HepG2 (cell line): ENCODE results near the gene ALDOA. TPM values are rescaled to one million over a fixed set of nuclear protein-coding genes. Genes with fewer than 3 reads are reported as not detected.

ENCODE experiments used
- EEA1 ChIP-seq: sonication (generic); formaldehyde crosslinking; IDR thresholded peaks from 2 replicates; pipeline ENCODE4 v1.5.1; 2020; ENCODE audit warnings: mild to moderate bottlenecking, missing genetic modification reagents, borderline replicate concordance
- GABPB1 ChIP-seq: IDR thresholded peaks from 2 replicates; pipeline ENCODE4 v1.6.1; 2016; ENCODE audit warnings: mild to moderate bottlenecking, missing genetic modification reagents, moderate library complexity, missing compliant biosample characterization
- HNRNPL ChIP-seq: fragments of 200-400 bp; formaldehyde crosslinking; IDR thresholded peaks from 2 replicates; pipeline ENCODE4 v1.6.1; 2017; ENCODE audit warnings: mild to moderate bottlenecking, low read depth, low read length
- HOXA5 ChIP-seq: sonication (generic); formaldehyde crosslinking; IDR thresholded peaks from 2 replicates; pipeline ENCODE4 v1.4.0; 2020; ENCODE audit warnings: missing genetic modification reagents
- KDM1A ChIP-seq: IDR thresholded peaks from 2 replicates; pipeline ENCODE4 v1.6.1; 2016; ENCODE audit warnings: missing compliant biosample characterization
- NR2F2 ChIP-seq: IDR thresholded peaks from 2 replicates; pipeline ENCODE4 v1.6.1; 2012; ENCODE audit warnings: low read depth, inconsistent platforms, borderline replicate concordance
- RAD51 ChIP-seq: fragments of 450-650 bp; IDR thresholded peaks from 2 replicates; pipeline ENCODE4 v1.6.1; 2016; ENCODE audit warnings: borderline replicate concordance
- SP5 ChIP-seq: IDR thresholded peaks from 2 replicates; pipeline ENCODE4 v1.6.1; 2016; ENCODE audit warnings: low read depth, borderline replicate concordance
- ZFP37 ChIP-seq: sonication (generic); formaldehyde crosslinking; IDR thresholded peaks from 2 replicates; pipeline ENCODE4 v1.4.0; 2020; ENCODE audit warnings: missing genetic modification reagents, borderline replicate concordance
- ZNF263 ChIP-seq: sonication (generic); formaldehyde crosslinking; IDR thresholded peaks from 2 replicates; pipeline ENCODE4 v1.4.0; 2020; ENCODE audit warnings: missing genetic modification reagents
- ZNF644 ChIP-seq: IDR thresholded peaks from 2 replicates; pipeline ENCODE4 v1.6.1; 2016; ENCODE audit warnings: low read depth
- ZNF674 ChIP-seq: sonication (generic); formaldehyde crosslinking; IDR thresholded peaks from 2 replicates; pipeline ENCODE4 v1.5.0; 2020; ENCODE audit warnings: low read depth, mild to moderate bottlenecking, missing genetic modification reagents
- ZNF839 ChIP-seq: sonication (generic); formaldehyde crosslinking; IDR thresholded peaks from 2 replicates; pipeline ENCODE4 v1.4.0; 2020; ENCODE audit warnings: missing genetic modification reagents, mild to moderate bottlenecking, borderline replicate concordance
- ZSCAN30 ChIP-seq: sonication (generic); formaldehyde crosslinking; IDR thresholded peaks from 2 replicates; pipeline ENCODE4 v1.5.0; 2020; ENCODE audit warnings: mild to moderate bottlenecking, missing genetic modification reagents
- ZSCAN31 ChIP-seq: sonication (generic); formaldehyde crosslinking; IDR thresholded peaks from 2 replicates; pipeline ENCODE4 v1.5.0; 2020; ENCODE audit warnings: low read depth, mild to moderate bottlenecking, missing genetic modification reagents
- polyA plus RNA-seq, 8 experiments: library from polyadenylated mRNA; depleted of rRNA in 3 of 8; stranded (reverse) in 7 of 8; unstranded in 1 of 8; fragments of >200 nt; fragmentation: Illumina TruSeq in 4 of 8; extraction: Trizol in 4 of 8; gene quantifications; 2 replicates each; pipeline versions ENCODE4 v1.2.1 to v1.2.3, GENCODE V29; 2011 to 2016; ENCODE audit warnings: low read depth in 4 of 8, missing spikeins in 1 of 8, mixed read lengths in 1 of 8; ENCODE audit not compliant: insufficient read depth in 1 of 8
- total RNA-seq, 5 experiments: library from RNA; depleted of rRNA; stranded (reverse); fragments of >200 nt; fragmentation: Illumina TruSeq; extraction: Trizol; gene quantifications; 2 replicates each; pipeline ENCODE4 v1.2.3, GENCODE V29; 2016; ENCODE audit warnings: low read depth in 1 of 5
- TF ChIP-seq, protein P1 (sequence below): sonication (generic); formaldehyde crosslinking; IDR thresholded peaks from 2 replicates; pipeline ENCODE4 v1.4.0; 2020; ENCODE audit warnings: missing genetic modification reagents, borderline replicate concordance
- TF ChIP-seq, protein P2 (sequence below): sonication (generic); formaldehyde crosslinking; IDR thresholded peaks from 2 replicates; pipeline ENCODE4 v1.9.0; 2022; ENCODE audit warnings: missing genetic modification reagents, mild to moderate bottlenecking, borderline replicate concordance
- TF ChIP-seq, protein P3 (sequence below): sonication (generic); formaldehyde crosslinking; IDR thresholded peaks from 2 replicates; pipeline ENCODE4 v1.4.0; 2020; ENCODE audit warnings: missing genetic modification reagents
- TF ChIP-seq, protein P4 (sequence below): IDR thresholded peaks from 2 replicates; pipeline ENCODE4 v1.6.1; 2016; ENCODE audit warnings: missing genetic modification reagents, missing compliant biosample characterization
- TF ChIP-seq, protein P5 (sequence below): sonication (generic); formaldehyde crosslinking; IDR thresholded peaks from 2 replicates; pipeline ENCODE4; 2020; ENCODE audit warnings: missing genetic modification reagents, mild to moderate bottlenecking, borderline replicate concordance

The ALDOA gene
- total and polyA plus RNA-seq, 2 of the 13 experiments (the other 11 are each of a cell fraction or from before 2014, with no cell fraction given) = 925 to 1,884 TPM

DNA sequence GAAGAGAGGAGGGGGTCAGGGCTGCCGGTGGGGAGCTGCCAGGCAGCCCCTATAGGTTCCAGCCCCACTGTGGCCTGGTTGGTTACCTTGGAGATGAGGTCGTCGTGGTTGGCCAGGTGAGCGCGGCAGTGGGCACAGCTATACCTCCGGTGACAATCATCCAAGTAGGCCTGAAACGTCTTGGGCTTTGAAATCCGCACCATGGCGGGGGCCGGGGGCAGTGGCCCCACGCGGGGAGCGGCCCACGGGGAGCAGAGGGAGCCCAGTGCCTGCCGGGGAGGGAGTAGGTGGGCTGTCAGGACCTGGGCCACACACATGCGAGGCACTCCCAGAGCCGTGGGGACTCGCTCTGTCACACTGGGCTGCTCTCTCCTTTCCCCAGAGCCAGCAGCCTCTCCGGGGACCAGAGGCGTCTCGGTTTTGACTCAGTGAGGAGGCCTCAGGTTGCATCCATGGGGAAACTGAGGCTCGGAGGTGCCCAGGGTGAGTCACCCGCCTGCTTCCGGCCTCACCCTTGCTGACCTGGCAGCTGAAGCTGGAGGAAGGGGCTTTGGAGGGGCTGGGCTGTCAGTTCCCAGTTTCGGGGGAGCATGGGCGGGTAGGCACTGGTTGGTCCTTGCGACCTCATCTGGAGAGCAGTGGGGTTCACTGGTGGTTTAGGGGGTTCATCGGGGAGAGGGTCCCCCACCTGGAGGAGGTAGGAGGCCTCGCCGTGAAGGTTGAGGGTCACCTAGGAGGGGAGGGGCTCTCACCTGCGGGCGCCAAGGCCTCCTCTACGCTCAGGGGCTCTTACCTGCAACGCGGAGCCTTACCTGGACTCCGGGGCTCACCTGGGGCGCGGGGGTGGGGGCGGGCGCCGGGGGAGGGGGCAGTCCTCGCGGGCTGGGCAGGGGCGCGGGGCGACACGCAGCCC, 29.9 kb downstream of the ALDOA start (continued):
- TF ChIP-seq, protein P1, sequence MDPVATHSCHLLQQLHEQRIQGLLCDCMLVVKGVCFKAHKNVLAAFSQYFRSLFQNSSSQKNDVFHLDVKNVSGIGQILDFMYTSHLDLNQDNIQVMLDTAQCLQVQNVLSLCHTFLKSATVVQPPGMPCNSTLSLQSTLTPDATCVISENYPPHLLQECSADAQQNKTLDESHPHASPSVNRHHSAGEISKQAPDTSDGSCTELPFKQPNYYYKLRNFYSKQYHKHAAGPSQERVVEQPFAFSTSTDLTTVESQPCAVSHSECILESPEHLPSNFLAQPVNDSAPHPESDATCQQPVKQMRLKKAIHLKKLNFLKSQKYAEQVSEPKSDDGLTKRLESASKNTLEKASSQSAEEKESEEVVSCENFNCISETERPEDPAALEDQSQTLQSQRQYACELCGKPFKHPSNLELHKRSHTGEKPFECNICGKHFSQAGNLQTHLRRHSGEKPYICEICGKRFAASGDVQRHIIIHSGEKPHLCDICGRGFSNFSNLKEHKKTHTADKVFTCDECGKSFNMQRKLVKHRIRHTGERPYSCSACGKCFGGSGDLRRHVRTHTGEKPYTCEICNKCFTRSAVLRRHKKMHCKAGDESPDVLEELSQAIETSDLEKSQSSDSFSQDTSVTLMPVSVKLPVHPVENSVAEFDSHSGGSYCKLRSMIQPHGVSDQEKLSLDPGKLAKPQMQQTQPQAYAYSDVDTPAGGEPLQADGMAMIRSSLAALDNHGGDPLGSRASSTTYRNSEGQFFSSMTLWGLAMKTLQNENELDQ (CRISPR knock-in tag) = no peak
- TF ChIP-seq KDM1A (CRISPR knock-in tag) = no peak
- no peak for TF ChIP-seq ZNF644 (CRISPR knock-in tag)
- no peak for TF ChIP-seq RAD51
- TF ChIP-seq, protein P2, sequence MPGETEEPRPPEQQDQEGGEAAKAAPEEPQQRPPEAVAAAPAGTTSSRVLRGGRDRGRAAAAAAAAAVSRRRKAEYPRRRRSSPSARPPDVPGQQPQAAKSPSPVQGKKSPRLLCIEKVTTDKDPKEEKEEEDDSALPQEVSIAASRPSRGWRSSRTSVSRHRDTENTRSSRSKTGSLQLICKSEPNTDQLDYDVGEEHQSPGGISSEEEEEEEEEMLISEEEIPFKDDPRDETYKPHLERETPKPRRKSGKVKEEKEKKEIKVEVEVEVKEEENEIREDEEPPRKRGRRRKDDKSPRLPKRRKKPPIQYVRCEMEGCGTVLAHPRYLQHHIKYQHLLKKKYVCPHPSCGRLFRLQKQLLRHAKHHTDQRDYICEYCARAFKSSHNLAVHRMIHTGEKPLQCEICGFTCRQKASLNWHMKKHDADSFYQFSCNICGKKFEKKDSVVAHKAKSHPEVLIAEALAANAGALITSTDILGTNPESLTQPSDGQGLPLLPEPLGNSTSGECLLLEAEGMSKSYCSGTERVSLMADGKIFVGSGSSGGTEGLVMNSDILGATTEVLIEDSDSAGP (CRISPR knock-in tag) = peak; percentile 12; the same call in 1 of the 2 replicates
- TF ChIP-seq HOXA5 = no peak
- TF ChIP-seq EEA1 = no peak
- TF ChIP-seq ZNF839 (CRISPR knock-in tag) = no peak
- TF ChIP-seq, protein P3, sequence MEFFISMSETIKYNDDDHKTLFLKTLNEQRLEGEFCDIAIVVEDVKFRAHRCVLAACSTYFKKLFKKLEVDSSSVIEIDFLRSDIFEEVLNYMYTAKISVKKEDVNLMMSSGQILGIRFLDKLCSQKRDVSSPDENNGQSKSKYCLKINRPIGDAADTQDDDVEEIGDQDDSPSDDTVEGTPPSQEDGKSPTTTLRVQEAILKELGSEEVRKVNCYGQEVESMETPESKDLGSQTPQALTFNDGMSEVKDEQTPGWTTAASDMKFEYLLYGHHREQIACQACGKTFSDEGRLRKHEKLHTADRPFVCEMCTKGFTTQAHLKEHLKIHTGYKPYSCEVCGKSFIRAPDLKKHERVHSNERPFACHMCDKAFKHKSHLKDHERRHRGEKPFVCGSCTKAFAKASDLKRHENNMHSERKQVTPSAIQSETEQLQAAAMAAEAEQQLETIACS (CRISPR knock-in tag) = no peak
- TF ChIP-seq ZSCAN30 (CRISPR knock-in tag) = no peak
- peak; percentile 15; the same call in 1 of the 2 replicates for TF ChIP-seq GABPB1
- TF ChIP-seq ZSCAN31 (CRISPR knock-in tag) = no peak
- no peak for TF ChIP-seq ZFP37 (CRISPR knock-in tag)
- no peak for TF ChIP-seq NR2F2
- TF ChIP-seq ZNF263 (CRISPR knock-in tag) = no peak
- TF ChIP-seq SP5 (CRISPR knock-in tag) = no peak
- TF ChIP-seq, protein P4, sequence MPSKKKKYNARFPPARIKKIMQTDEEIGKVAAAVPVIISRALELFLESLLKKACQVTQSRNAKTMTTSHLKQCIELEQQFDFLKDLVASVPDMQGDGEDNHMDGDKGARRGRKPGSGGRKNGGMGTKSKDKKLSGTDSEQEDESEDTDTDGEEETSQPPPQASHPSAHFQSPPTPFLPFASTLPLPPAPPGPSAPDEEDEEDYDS (CRISPR knock-in tag) = no peak
- TF ChIP-seq HNRNPL = 0 out of 2 replicates have a peak, but pooled peaks have one; percentile 59
- no peak for TF ChIP-seq ZNF674 (CRISPR knock-in tag)
- TF ChIP-seq, protein P5, sequence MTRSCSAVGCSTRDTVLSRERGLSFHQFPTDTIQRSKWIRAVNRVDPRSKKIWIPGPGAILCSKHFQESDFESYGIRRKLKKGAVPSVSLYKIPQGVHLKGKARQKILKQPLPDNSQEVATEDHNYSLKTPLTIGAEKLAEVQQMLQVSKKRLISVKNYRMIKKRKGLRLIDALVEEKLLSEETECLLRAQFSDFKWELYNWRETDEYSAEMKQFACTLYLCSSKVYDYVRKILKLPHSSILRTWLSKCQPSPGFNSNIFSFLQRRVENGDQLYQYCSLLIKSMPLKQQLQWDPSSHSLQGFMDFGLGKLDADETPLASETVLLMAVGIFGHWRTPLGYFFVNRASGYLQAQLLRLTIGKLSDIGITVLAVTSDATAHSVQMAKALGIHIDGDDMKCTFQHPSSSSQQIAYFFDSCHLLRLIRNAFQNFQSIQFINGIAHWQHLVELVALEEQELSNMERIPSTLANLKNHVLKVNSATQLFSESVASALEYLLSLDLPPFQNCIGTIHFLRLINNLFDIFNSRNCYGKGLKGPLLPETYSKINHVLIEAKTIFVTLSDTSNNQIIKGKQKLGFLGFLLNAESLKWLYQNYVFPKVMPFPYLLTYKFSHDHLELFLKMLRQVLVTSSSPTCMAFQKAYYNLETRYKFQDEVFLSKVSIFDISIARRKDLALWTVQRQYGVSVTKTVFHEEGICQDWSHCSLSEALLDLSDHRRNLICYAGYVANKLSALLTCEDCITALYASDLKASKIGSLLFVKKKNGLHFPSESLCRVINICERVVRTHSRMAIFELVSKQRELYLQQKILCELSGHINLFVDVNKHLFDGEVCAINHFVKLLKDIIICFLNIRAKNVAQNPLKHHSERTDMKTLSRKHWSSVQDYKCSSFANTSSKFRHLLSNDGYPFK (CRISPR knock-in tag) = peak; percentile 21; the same call in 1 of the 2 replicates
